CD4-positive, alpha-beta T cell treated with Interleukin-15 for 1 hour (primary cell): ENCODE data around the gene SLX1A.
"Not testable (repeated sequence)": the region's sequence is repeated elsewhere in the genome, so short reads cannot be mapped to it uniquely, and the experiment has no call there.

Source experiments
- DNase-seq: peaks from one replicate; pipeline ENCODE4 v3.0.0-alpha.2; 2020

Gene SLX1A

GRCh38 chr16:30184891-30185682 is 8.6 kb upstream of the SLX1A start:
- DNase-seq, result peak; percentile 20

GRCh38 chr16:30185683-30186421 is 7.8 kb upstream of the SLX1A start:
- DNase-seq, result peak; percentile 91

- no peak for DNase-seq
Measured at GRCh38 chr16:30186444-30186781, 7.3 kb upstream of the SLX1A start.

GRCh38 chr16:30186782-30187555 is 6.7 kb upstream of the SLX1A start:
- DNase-seq, result peak; percentile 82

GRCh38 chr16:30187556-30187865 is 6.2 kb upstream of the SLX1A start:
- DNase-seq, result no peak

- DNase-seq, result no peak
Measured at GRCh38 chr16:30187971-30188561, 5.6 kb upstream of the SLX1A start.

- not testable (repeated sequence) for DNase-seq
Measured at GRCh38 chr16:30191158-30191557, 2.5 kb upstream of the SLX1A start.

GRCh38 chr16:30193098-30193497 is 577 bp upstream of the SLX1A start:
- DNase-seq, result not testable (repeated sequence)

- DNase-seq, result not testable (repeated sequence)
Measured at GRCh38 chr16:30194172-30194925, 674 bp downstream of the SLX1A start.

GRCh38 chr16:30197001-30197400 is 3.3 kb downstream of the SLX1A start:
- not testable (repeated sequence) for DNase-seq

- not testable (repeated sequence) for DNase-seq
Measured at GRCh38 chr16:30199049-30199448, 5.4 kb downstream of the SLX1A start, which contains the start of gene SULT1A3. Gene SULT1A3 (plus strand): TSS chr16:30199255. CDS start chr16:30200729, 1,474 bp downstream.

GRCh38 chr16:30199608-30200343 is 6.1 kb downstream of the SLX1A start:
- DNase-seq, result not testable (repeated sequence)

GRCh38 chr16:30205541-30206236 is 12.0 kb downstream of the SLX1A start:
- DNase-seq, result not testable (repeated sequence)

- not testable (repeated sequence) for DNase-seq
Measured at GRCh38 chr16:30206252-30206651, 12.6 kb downstream of the SLX1A start.

GRCh38 chr16:30207063-30207704 is 13.5 kb downstream of the SLX1A start:
- DNase-seq, result peak; percentile 22

GRCh38 chr16:30209032-30209431 is 15.4 kb downstream of the SLX1A start:
- peak; percentile 63 for DNase-seq

- DNase-seq, result not testable (repeated sequence)
Measured at GRCh38 chr16:30211414-30211813, 17.7 kb downstream of the SLX1A start.

GRCh38 chr16:30217082-30217481 is 23.4 kb downstream of the SLX1A start:
- not testable (repeated sequence) for DNase-seq
